Transverse colon (tissue), 4 donors: ENCODE results near the gene SERPINH1. TPM values are rescaled to one million over a fixed set of nuclear protein-coding genes. Genes with fewer than 3 reads are reported as not detected.

Source experiments
- DNase-seq: peaks from one replicate; pipeline ENCODE4 v3.0.0-alpha.2; 2019
- H3K27ac ChIP-seq, 4 donors: fragments of 200-600 bp; sonication (generic); 2 replicates each; pipeline ENCODE4 v1.5.1; 2016 to 2018; ENCODE audit warnings: inconsistent platforms in 4 of 4
- H3K27me3 ChIP-seq: fragments of 200-600 bp; sonication (generic); 2 replicates; pipeline ENCODE4 v1.5.1; 2017; ENCODE audit warnings: inconsistent platforms
- H3K36me3 ChIP-seq, 4 donors: fragments of 200-600 bp; sonication (generic); 2 replicates each; pipeline ENCODE4 v1.5.1; 2017 to 2019; ENCODE audit warnings: inconsistent platforms in 4 of 4
- H3K4me1 ChIP-seq, 4 donors: fragments of 200-600 bp; sonication (generic); 2 replicates each; pipeline ENCODE4 v1.5.1; 2017 to 2020; ENCODE audit warnings: inconsistent platforms in 4 of 4
- H3K4me3 ChIP-seq, 4 donors: fragments of 200-600 bp; sonication (generic); 1 replicate in 1 of 4; 2 replicates in 3 of 4; pipeline versions ENCODE4 v1.5.1 to v1.6.1; 2017 to 2019; ENCODE audit warnings: inconsistent platforms in 4 of 4
- H3K9me3 ChIP-seq, 2 donors: fragments of 200-600 bp; sonication (generic); 2 replicates each; pipeline ENCODE4 v1.5.1; 2017 to 2019; ENCODE audit warnings: inconsistent platforms in 2 of 2
- EP300 ChIP-seq: sonication (generic); formaldehyde crosslinking; IDR thresholded peaks from one replicate; pipeline ENCODE4 v1.6.1; 2017; ENCODE audit warnings: antibody characterized with exemption, low read depth
- POLR2A ChIP-seq: fragments of 450-650 bp; IDR thresholded peaks from one replicate; pipeline ENCODE4 v1.6.1; 2016; ENCODE audit warnings: antibody characterized with exemption, mild to moderate bottlenecking, moderate library complexity
- POLR2AphosphoS5 ChIP-seq, 3 donors: sonication (generic); formaldehyde crosslinking; IDR thresholded peaks; one replicate each; pipeline ENCODE4 v1.6.1; 2016; ENCODE audit warnings: antibody characterized with exemption in 3 of 3
- WGBS, 2 donors: methylation state at CpG; one replicate each; pipeline ENCODE4 v1.1.5; 2018; ENCODE audit warnings: low coverage in 1 of 2; 5-methylcytosine and 5-hydroxymethylcytosine counted together
- in situ Hi-C, 4 donors: fragments of 200-750 bp; cut with MboI; loops; one replicate each; pipeline versions ENCODE4 v1.15.0 to v1.15.1; 2017; ENCODE audit warnings: low sequenced_read_pairs in 3 of 4, low pct_ligation_motif_present in 1 of 4, low pct_unique_long_range_greater_than_20kb in 1 of 4
- intact Hi-C: fragments of 100-400 bp; cut with DNase I; formaldehyde crosslinking; loops from one replicate; pipeline ENCODE4 v1.15.1; 2023; ENCODE audit warnings: low total_unique reads
- total RNA-seq, 4 donors: library from RNA; depleted of rRNA; stranded (reverse); fragments of >200 nt; gene quantifications; one replicate each; pipeline ENCODE4 v1.1.0, GENCODE V29; 2016
- TF ChIP-seq, protein P1 (sequence below), 5 experiments: fragments of 200-600 bp in 3 of 5; fragments of 450-650 bp in 2 of 5; sonication (generic) in 3 of 5; IDR thresholded peaks; 1 replicate in 2 of 5; 2 replicates in 3 of 5; pipeline ENCODE4 v1.5.1; 2016 to 2017; ENCODE audit warnings: antibody characterized with exemption in 5 of 5, inconsistent platforms in 3 of 5, mild to moderate bottlenecking in 2 of 5, moderate library complexity in 1 of 5

Gene SERPINH1
- total RNA-seq, 4 donors from 2014 or later: 34.8 to 169 (median 76.0) TPM

DNA sequence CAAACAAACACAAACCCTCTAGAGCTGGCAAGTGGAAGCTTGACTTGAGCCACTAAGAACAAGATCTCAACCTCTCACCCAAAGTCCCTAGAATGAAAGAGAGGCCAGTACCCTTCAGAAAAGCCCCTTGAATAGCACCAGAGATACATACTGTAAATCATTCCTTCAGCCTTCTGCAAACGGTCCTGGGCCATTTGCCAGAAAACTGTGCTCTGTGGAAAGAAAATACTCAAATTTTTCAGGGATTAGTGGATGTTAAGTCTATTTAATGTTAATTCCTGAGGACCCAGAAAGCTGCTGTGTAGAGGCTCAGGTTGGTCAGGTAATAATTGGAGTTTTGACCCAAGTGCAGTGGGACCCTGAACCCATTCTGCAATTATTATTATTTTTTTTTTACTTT lies 16.9 kb downstream of the SERPINH1 start:
- WGBS, 2 donors: 22% methylated on average over 1 of the region's 1 CpG; no CpG with 5 or more reads in 1 of the 2 donors
- DNase-seq: no peak
- TF ChIP-seq, protein P1, sequence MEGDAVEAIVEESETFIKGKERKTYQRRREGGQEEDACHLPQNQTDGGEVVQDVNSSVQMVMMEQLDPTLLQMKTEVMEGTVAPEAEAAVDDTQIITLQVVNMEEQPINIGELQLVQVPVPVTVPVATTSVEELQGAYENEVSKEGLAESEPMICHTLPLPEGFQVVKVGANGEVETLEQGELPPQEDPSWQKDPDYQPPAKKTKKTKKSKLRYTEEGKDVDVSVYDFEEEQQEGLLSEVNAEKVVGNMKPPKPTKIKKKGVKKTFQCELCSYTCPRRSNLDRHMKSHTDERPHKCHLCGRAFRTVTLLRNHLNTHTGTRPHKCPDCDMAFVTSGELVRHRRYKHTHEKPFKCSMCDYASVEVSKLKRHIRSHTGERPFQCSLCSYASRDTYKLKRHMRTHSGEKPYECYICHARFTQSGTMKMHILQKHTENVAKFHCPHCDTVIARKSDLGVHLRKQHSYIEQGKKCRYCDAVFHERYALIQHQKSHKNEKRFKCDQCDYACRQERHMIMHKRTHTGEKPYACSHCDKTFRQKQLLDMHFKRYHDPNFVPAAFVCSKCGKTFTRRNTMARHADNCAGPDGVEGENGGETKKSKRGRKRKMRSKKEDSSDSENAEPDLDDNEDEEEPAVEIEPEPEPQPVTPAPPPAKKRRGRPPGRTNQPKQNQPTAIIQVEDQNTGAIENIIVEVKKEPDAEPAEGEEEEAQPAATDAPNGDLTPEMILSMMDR (IDR thresholded peaks at IDR 0.05): no peak
- TF ChIP-seq POLR2A: no peak
- no peak for TF ChIP-seq POLR2AphosphoS5 (IDR thresholded peaks at IDR 0.05)
- TF ChIP-seq EP300: no peak
- intact Hi-C loops: no loop called here
- Histone ChIP-seq H3K4me1 (peaks cover 0 to 21% (median 14%) of the 10 kb centered on the region in 4 donors), H3K36me3 (no peaks in the 10 kb centered on the region), H3K27me3 (peaks cover 9% of the 10 kb centered on the region), H3K9me3 (no peaks in the 10 kb centered on the region), H3K4me3 (no peak overlapping the region), H3K27ac (no peak overlapping the region)
- in situ Hi-C loops: no loop called here

DNA sequence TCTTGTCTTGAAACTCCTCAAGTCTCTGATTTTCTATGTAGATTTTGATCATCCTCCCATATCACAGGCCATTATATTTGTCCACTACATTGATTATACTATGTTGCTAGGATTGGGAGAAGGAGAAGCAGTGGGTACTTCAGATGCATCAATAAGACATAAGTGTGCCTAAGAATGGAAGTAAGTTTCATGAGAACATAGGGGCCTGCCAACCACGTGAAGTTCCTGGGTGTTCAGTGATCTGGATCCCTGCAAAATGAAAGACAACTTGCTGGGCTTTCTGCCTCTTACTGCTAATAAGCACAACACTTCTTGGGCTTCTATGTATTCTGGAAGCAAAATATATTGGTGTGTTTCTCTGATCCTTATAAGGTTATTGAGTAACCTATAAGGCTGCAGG lies 17.8 kb downstream of the SERPINH1 start:
- TF ChIP-seq POLR2A (no peak), EP300 (no peak)
- Histone ChIP-seq H3K4me3 (no peak overlapping the region), H3K27ac (no peak overlapping the region), H3K9me3 (no peaks in the 10 kb centered on the region), H3K4me1 (peaks cover 0 to 21% (median 14%) of the 10 kb centered on the region in 4 donors), H3K36me3 (no peaks in the 10 kb centered on the region), H3K27me3 (peaks cover 9% of the 10 kb centered on the region)
- 60 to 81% methylated on average over 1 of the region's 1 CpG for WGBS, 2 donors
- DNase-seq: no peak
- intact Hi-C loops: loop anchor here (5.0 kb wide), 1 partner anchor 33 kb away; no protein-coding TSS in a partner anchor
- in situ Hi-C loops: no loop called here

DNA sequence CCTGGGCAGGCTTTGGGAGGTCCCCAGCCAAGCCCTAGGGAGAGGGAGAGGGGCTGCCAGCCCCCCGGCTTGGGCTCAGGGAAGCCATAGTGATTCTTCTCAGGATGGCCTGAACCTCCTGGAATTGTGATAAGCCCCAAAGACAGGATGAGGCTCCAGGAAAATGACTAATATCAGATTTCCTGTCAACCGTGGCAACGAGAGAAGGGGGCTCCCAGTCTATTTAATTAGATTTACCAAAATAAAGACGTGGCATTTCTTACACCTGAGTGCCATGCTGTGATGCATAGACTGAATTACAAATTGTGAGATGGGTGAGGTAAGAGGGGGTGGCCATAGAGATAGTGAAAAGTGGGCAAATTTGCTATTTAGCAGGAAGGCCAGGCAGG lies 20.4 kb downstream of the SERPINH1 start:
- 42% methylated on average over 3 to 4 of the region's 4 CpGs for WGBS, 2 donors
- Histone ChIP-seq H3K4me3 (peak overlapping the region in 2 of 4 donors; percentile 57 to 70), H3K4me1 (peaks cover 0 to 13% (median 4%) of the 10 kb centered on the region in 4 donors), H3K27me3 (peaks cover 9% of the 10 kb centered on the region), H3K36me3 (no peaks in the 10 kb centered on the region), H3K27ac (peak overlapping the region; percentile 87 to 95 (median 92)), H3K9me3 (no peaks in the 10 kb centered on the region)
- TF ChIP-seq, protein P1 (IDR thresholded peaks at IDR 0.05): no peak
- TF ChIP-seq POLR2A (no peak), EP300 (no peak), POLR2AphosphoS5 (IDR thresholded peaks at IDR 0.05) (no peak)
- in situ Hi-C loops (no loop called here), intact Hi-C loops (loop anchor here (5.0 kb wide), 1 partner anchor 35 kb away; no protein-coding TSS in a partner anchor)
- DNase-seq: no peak

DNA sequence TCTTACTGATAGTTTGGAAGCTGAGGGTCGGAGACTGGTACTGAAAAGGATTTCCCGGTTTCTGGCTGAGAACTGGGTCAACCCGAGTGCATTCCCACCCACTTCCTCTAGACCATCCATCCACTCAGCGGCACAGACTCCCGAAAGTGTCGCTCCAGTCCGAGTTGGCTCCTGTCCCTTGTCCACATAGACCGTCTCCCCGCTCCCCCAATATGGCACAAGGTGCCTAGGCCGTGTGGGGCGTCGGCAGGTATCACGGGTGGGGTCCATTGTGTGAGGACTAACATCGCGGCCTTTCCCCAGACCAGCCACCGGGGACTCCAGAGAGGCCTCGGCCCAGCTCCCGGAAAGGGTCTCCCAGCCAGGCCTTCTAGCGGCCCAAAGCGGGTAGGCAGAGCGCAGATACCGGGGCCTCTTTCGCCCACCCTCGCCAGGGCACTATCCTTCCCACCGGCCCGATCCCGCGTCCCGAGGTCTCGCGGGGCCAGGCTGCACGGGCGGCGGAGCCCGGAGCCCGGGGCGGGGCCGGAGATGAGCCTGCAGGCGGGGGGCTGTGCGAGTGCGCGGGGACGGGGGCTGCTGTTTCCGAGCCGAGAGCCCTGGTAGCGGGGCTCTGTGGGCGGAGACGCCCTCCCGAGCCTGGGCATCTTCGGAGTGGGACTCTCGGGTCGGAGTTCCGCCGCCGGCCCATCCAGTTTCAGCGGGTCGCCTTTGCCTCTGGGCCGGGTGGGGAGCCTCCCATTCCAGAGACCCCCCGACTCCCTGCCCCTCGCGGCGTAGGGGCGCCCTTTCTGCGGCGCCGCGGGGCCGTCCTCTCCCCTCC lies 21.1 kb downstream of the SERPINH1 start:
- 0 to 8% methylated on average over 13 to 14 of the region's 68 CpGs for WGBS, 2 donors
- H3K4me3 ChIP-seq: peak overlapping the region; percentile 20 to 71 (median 64)
- peaks cover 0 to 13% (median 4%) of the 10 kb centered on the region in 4 donors for H3K4me1 ChIP-seq
- no peaks in the 10 kb centered on the region for H3K9me3 ChIP-seq
- H3K27me3 ChIP-seq: peaks cover 9% of the 10 kb centered on the region
- intact Hi-C loops (loop anchor here (5.0 kb wide), 1 partner anchor 36 kb away; no protein-coding TSS in a partner anchor), in situ Hi-C loops (no loop called here)
- TF ChIP-seq, protein P1 (IDR thresholded peaks at IDR 0.05): peak in 4 of 5 experiments; percentile 25 to 54 (median 40)
- TF ChIP-seq POLR2A (no peak), POLR2AphosphoS5 (IDR thresholded peaks at IDR 0.05) (peak in 1 of 3 donors; percentile 13), EP300 (no peak)
- DNase-seq: peak; percentile 57
- H3K27ac ChIP-seq: peak overlapping the region; percentile 87 to 95 (median 92)
- H3K36me3 ChIP-seq: no peaks in the 10 kb centered on the region
